ENCODE data around the gene RAB4A. TPM values are rescaled to one million over a fixed set of nuclear protein-coding genes. Genes with fewer than 3 reads are reported as not detected.

RAB4A gene
- total and polyA plus RNA-seq, 2 of the 13 experiments (the other 11 are each of a cell fraction or from before 2014, with no cell fraction given), result 56.0 to 80.1 TPM

DNA sequence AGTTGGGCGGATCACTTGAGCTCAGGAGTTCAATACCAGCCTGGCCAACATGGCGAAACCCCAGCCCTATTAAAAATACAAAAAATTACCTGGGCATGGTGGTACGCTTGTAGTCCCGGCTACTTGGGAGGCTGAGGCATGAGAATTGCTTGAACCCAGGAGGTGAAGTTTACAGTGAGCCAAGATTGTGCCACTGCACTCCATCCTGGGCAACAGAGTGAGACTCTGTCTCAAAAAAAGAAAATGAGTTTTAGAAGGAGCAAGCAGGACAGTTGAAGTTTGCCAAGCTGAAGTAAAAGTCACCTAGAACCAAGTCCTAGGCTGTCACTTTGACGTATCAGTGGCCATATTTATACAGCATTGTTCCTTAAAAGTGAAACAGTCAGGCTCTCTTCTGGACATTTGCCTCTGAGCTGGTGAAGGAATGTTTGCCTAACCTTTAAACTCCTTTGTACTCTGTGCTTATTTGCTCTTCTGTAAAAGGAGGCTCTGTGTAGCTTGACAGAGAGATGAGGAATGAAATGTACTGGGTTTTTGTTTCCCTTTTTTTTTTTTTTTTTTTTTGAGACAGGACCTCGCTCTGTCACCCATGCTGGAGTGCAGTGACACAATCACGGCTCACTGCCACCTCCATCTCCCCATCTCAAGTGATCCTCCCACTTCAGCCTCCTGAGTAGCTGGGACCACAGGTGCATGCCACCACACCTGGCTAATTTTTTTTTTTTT lies 2.8 kb downstream of the RAB4A start (continued):
- no peak for TF ChIP-seq MBD4 (IDR thresholded peaks at IDR 0.05; ENCODE audit: borderline replicate concordance, low read length)
- TF ChIP-seq ZNF180 (CRISPR knock-in tag; IDR thresholded peaks at IDR 0.05; ENCODE audit: borderline replicate concordance, low read depth), result no peak
- no peak for TF ChIP-seq ZNF260 (CRISPR knock-in tag; IDR thresholded peaks at IDR 0.05; ENCODE audit: borderline replicate concordance, low read depth)
- peak; percentile 62 for TF ChIP-seq SMAD3 (CRISPR knock-in tag; IDR thresholded peaks at IDR 0.05)
- peak; percentile 86 for TF ChIP-seq NR2C2 (CRISPR knock-in tag; IDR thresholded peaks at IDR 0.05; ENCODE audit: borderline replicate concordance)
- no peak for TF ChIP-seq SETDB1 (CRISPR knock-in tag; IDR thresholded peaks at IDR 0.05; ENCODE audit: borderline replicate concordance)
- no peak for TF ChIP-seq TP53 (CRISPR knock-in tag; conservative IDR thresholded peaks at IDR 0.05)
- TF ChIP-seq SMARCC2 (IDR thresholded peaks at IDR 0.05), result no peak
- TF ChIP-seq, protein P1, sequence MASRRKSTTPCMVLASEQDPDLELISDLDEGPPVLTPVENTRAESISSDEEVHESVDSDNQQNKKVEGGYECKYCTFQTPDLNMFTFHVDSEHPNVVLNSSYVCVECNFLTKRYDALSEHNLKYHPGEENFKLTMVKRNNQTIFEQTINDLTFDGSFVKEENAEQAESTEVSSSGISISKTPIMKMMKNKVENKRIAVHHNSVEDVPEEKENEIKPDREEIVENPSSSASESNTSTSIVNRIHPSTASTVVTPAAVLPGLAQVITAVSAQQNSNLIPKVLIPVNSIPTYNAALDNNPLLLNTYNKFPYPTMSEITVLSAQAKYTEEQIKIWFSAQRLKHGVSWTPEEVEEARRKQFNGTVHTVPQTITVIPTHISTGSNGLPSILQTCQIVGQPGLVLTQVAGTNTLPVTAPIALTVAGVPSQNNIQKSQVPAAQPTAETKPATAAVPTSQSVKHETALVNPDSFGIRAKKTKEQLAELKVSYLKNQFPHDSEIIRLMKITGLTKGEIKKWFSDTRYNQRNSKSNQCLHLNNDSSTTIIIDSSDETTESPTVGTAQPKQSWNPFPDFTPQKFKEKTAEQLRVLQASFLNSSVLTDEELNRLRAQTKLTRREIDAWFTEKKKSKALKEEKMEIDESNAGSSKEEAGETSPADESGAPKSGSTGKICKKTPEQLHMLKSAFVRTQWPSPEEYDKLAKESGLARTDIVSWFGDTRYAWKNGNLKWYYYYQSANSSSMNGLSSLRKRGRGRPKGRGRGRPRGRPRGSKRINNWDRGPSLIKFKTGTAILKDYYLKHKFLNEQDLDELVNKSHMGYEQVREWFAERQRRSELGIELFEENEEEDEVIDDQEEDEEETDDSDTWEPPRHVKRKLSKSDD (CRISPR knock-in tag; IDR thresholded peaks at IDR 0.05; ENCODE audit: low read depth), result 0 out of 2 replicates have a peak, but pooled peaks have one; percentile 54
- TF ChIP-seq ZNF772 (CRISPR knock-in tag; IDR thresholded peaks at IDR 0.05), result no peak
- no peak for TF ChIP-seq ZNF879 (CRISPR knock-in tag; IDR thresholded peaks at IDR 0.05)
- TF ChIP-seq ZNF83 (CRISPR knock-in tag; IDR thresholded peaks at IDR 0.05; ENCODE audit: borderline replicate concordance), result no peak
- TF ChIP-seq, protein P2, sequence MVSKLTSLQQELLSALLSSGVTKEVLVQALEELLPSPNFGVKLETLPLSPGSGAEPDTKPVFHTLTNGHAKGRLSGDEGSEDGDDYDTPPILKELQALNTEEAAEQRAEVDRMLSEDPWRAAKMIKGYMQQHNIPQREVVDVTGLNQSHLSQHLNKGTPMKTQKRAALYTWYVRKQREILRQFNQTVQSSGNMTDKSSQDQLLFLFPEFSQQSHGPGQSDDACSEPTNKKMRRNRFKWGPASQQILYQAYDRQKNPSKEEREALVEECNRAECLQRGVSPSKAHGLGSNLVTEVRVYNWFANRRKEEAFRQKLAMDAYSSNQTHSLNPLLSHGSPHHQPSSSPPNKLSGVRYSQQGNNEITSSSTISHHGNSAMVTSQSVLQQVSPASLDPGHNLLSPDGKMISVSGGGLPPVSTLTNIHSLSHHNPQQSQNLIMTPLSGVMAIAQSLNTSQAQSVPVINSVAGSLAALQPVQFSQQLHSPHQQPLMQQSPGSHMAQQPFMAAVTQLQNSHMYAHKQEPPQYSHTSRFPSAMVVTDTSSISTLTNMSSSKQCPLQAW (CRISPR knock-in tag; IDR thresholded peaks at IDR 0.05), result peak; percentile 35; the same call in 1 of the 2 replicates
- TF ChIP-seq, protein P3, sequence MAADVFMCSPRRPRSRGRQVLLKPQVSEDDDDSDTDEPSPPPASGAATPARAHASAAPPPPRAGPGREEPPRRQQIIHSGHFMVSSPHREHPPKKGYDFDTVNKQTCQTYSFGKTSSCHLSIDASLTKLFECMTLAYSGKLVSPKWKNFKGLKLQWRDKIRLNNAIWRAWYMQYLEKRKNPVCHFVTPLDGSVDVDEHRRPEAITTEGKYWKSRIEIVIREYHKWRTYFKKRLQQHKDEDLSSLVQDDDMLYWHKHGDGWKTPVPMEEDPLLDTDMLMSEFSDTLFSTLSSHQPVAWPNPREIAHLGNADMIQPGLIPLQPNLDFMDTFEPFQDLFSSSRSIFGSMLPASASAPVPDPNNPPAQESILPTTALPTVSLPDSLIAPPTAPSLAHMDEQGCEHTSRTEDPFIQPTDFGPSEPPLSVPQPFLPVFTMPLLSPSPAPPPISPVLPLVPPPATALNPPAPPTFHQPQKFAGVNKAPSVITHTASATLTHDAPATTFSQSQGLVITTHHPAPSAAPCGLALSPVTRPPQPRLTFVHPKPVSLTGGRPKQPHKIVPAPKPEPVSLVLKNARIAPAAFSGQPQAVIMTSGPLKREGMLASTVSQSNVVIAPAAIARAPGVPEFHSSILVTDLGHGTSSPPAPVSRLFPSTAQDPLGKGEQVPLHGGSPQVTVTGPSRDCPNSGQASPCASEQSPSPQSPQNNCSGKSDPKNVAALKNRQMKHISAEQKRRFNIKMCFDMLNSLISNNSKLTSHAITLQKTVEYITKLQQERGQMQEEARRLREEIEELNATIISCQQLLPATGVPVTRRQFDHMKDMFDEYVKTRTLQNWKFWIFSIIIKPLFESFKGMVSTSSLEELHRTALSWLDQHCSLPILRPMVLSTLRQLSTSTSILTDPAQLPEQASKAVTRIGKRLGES (CRISPR knock-in tag; IDR thresholded peaks at IDR 0.05; ENCODE audit: borderline replicate concordance), result no peak
- TF ChIP-seq BHLHE40 (IDR thresholded peaks at IDR 0.05; ENCODE audit: low read length), result no peak
- TF ChIP-seq NFE2 (CRISPR knock-in tag; IDR thresholded peaks at IDR 0.05), result no peak

Measured in HepG2 (cell line).